ENCODE data around the gene GPR142. TPM values are rescaled to one million over a fixed set of nuclear protein-coding genes. Genes with fewer than 3 reads are reported as not detected.

Gene GPR142
- total RNA-seq, 1 donor from 2014 or later, result not detected

GRCh38 chr17:74332763-74333283 lies 34.5 kb upstream of the GPR142 start:
- peaks cover 12% of the 10 kb centered on the region for H3K27me3 ChIP-seq (ENCODE audit: low read depth)
- H3K4me3 ChIP-seq, result no peak overlapping the region
- H3K36me3 ChIP-seq, result no peaks in the 10 kb centered on the region
- no peaks in the 10 kb centered on the region for H3K9me3 ChIP-seq
- no peak overlapping the region for H3K27ac ChIP-seq
- TF ChIP-seq CTCF (IDR thresholded peaks at IDR 0.05), result no peak
- ATAC-seq (no peak), DNase-seq (no peak)
- intact Hi-C loops (cut with DNase I), result no loop called here
- H3K4me1 ChIP-seq, result no peaks in the 10 kb centered on the region

GRCh38 chr17:74334393-74335039 lies 32.8 kb upstream of the GPR142 start:
- Histone ChIP-seq H3K4me3 (no peak overlapping the region), H3K27ac (no peak overlapping the region), H3K36me3 (no peaks in the 10 kb centered on the region), H3K27me3 (ENCODE audit: low read depth) (peaks cover 10% of the 10 kb centered on the region), H3K9me3 (no peaks in the 10 kb centered on the region), H3K4me1 (no peaks in the 10 kb centered on the region)
- no peak for ATAC-seq
- intact Hi-C loops (cut with DNase I), result no loop called here
- no peak for TF ChIP-seq CTCF (IDR thresholded peaks at IDR 0.05)
- DNase-seq, result no peak

GRCh38 chr17:74335529-74336062 lies 31.7 kb upstream of the GPR142 start:
- intact Hi-C loops (cut with DNase I), result no loop called here
- Histone ChIP-seq H3K27me3 (ENCODE audit: low read depth) (peaks cover 6% of the 10 kb centered on the region), H3K27ac (no peak overlapping the region), H3K9me3 (no peaks in the 10 kb centered on the region), H3K4me1 (no peaks in the 10 kb centered on the region), H3K36me3 (no peaks in the 10 kb centered on the region), H3K4me3 (no peak overlapping the region)
- DNase-seq, result no peak
- no peak for ATAC-seq
- TF ChIP-seq CTCF (IDR thresholded peaks at IDR 0.05), result no peak

GRCh38 chr17:74336307-74336706 lies 31.0 kb upstream of the GPR142 start:
- peaks cover 11% of the 10 kb centered on the region for H3K27me3 ChIP-seq (ENCODE audit: low read depth)
- intact Hi-C loops (cut with DNase I), result no loop called here

GRCh38 chr17:74337834-74338500 lies 29.3 kb upstream of the GPR142 start:
- Histone ChIP-seq H3K4me1 (no peaks in the 10 kb centered on the region), H3K27ac (no peak overlapping the region), H3K27me3 (ENCODE audit: low read depth) (peaks cover 17% of the 10 kb centered on the region), H3K36me3 (no peaks in the 10 kb centered on the region), H3K4me3 (no peak overlapping the region), H3K9me3 (no peaks in the 10 kb centered on the region)
- intact Hi-C loops (cut with DNase I), result no loop called here
- TF ChIP-seq CTCF (IDR thresholded peaks at IDR 0.05), result no peak
- no peak for ATAC-seq
- no peak for DNase-seq

More at GRCh38 chr17:74336307-74336706, 31.0 kb upstream of the GPR142 start:
- TF ChIP-seq CTCF (IDR thresholded peaks at IDR 0.05), result no peak
- ATAC-seq (no peak), DNase-seq (no peak)
- H3K4me1 ChIP-seq, result no peaks in the 10 kb centered on the region
- no peak overlapping the region for H3K4me3 ChIP-seq
- H3K9me3 ChIP-seq, result no peaks in the 10 kb centered on the region
- no peak overlapping the region for H3K27ac ChIP-seq
- H3K36me3 ChIP-seq, result no peaks in the 10 kb centered on the region
